HEK293 (cell line): ENCODE data around the gene S1PR2.

Source experiments
- FEZF1 ChIP-seq: fragments of 450-650 bp; formaldehyde crosslinking; IDR thresholded peaks from 2 replicates; pipeline ENCODE4 v1.5.1; 2016; ENCODE audit warnings: missing biosample characterization, missing genetic modification characterization
- GFI1B ChIP-seq: fragments of 450-650 bp; formaldehyde crosslinking; IDR thresholded peaks from 2 replicates; pipeline ENCODE4 v1.5.1; 2016; ENCODE audit warnings: missing biosample characterization, missing genetic modification characterization
- KLF9 ChIP-seq: fragments of 450-650 bp; formaldehyde crosslinking; IDR thresholded peaks from 2 replicates; pipeline ENCODE4 v1.5.1; 2016; ENCODE audit warnings: missing biosample characterization, missing genetic modification characterization, low read depth
- MEIS1 ChIP-seq: sonication (generic); formaldehyde crosslinking; IDR thresholded peaks from 2 replicates; pipeline ENCODE4 v1.8.1; 2022; ENCODE audit warnings: missing genetic modification reagents, mild to moderate bottlenecking, borderline replicate concordance
- SP3 ChIP-seq: fragments of 450-650 bp; formaldehyde crosslinking; IDR thresholded peaks from 2 replicates; pipeline ENCODE4 v1.5.1; 2016; ENCODE audit warnings: missing biosample characterization, missing genetic modification characterization
- TCF7L2 ChIP-seq: IDR thresholded peaks from 2 replicates; pipeline ENCODE4 v1.6.1; 2011; ENCODE audit warnings: low read depth, mild to moderate bottlenecking, inconsistent platforms, low read length, moderate library complexity, borderline replicate concordance
- ZNF146 ChIP-seq: fragments of 450-650 bp; formaldehyde crosslinking; IDR thresholded peaks from 2 replicates; pipeline ENCODE4 v1.5.1; 2016; ENCODE audit warnings: missing biosample characterization, missing genetic modification characterization
- ZNF157 ChIP-seq: fragments of 450-650 bp; formaldehyde crosslinking; IDR thresholded peaks from 2 replicates; pipeline ENCODE4 v1.5.1; 2016; ENCODE audit warnings: missing biosample characterization, missing genetic modification characterization
- ZNF416 ChIP-seq: fragments of 450-650 bp; formaldehyde crosslinking; IDR thresholded peaks from 2 replicates; pipeline ENCODE4 v1.5.1; 2016; ENCODE audit warnings: missing biosample characterization, missing genetic modification characterization
- ZNF514 ChIP-seq: fragments of 450-650 bp; formaldehyde crosslinking; IDR thresholded peaks from 2 replicates; pipeline ENCODE4 v1.5.1; 2016; ENCODE audit warnings: missing biosample characterization, missing genetic modification characterization
- ZNF529 ChIP-seq: fragments of 450-650 bp; formaldehyde crosslinking; IDR thresholded peaks from 2 replicates; pipeline ENCODE4 v1.5.1; 2017; ENCODE audit warnings: missing genetic modification characterization, missing biosample characterization; ENCODE audit not compliant: insufficient replicate concordance
- ZNF623 ChIP-seq: fragments of 450-650 bp; formaldehyde crosslinking; IDR thresholded peaks from 2 replicates; pipeline ENCODE4 v1.5.1; 2016; ENCODE audit warnings: missing biosample characterization, missing genetic modification characterization
- ZNF670 ChIP-seq: fragments of 450-650 bp; formaldehyde crosslinking; IDR thresholded peaks from 2 replicates; pipeline ENCODE4 v1.5.1; 2016; ENCODE audit warnings: missing biosample characterization, missing genetic modification characterization, low read depth
- ZNF768 ChIP-seq: fragments of 450-650 bp; formaldehyde crosslinking; IDR thresholded peaks from 2 replicates; pipeline ENCODE4 v1.5.1; 2018; ENCODE audit warnings: missing biosample characterization, mild to moderate bottlenecking, missing genetic modification characterization
- ZNF785 ChIP-seq: fragments of 450-650 bp; formaldehyde crosslinking; IDR thresholded peaks from 2 replicates; pipeline ENCODE4 v1.5.1; 2016; ENCODE audit warnings: missing biosample characterization, missing genetic modification characterization
- ZNF791 ChIP-seq: fragments of 450-650 bp; formaldehyde crosslinking; IDR thresholded peaks from 2 replicates; pipeline ENCODE4 v1.5.1; 2016; ENCODE audit warnings: missing biosample characterization, missing genetic modification characterization
- TF ChIP-seq, protein P1 (sequence below): fragments of 450-650 bp; formaldehyde crosslinking; IDR thresholded peaks from 2 replicates; pipeline ENCODE4 v1.5.1; 2016; ENCODE audit warnings: missing biosample characterization, missing genetic modification characterization, borderline replicate concordance
- TF ChIP-seq, protein P2 (sequence below): fragments of 450-650 bp; formaldehyde crosslinking; IDR thresholded peaks from 2 replicates; pipeline ENCODE4 v1.5.1; 2016; ENCODE audit warnings: missing biosample characterization, missing genetic modification characterization
- TF ChIP-seq, protein P3 (sequence below): fragments of 450-650 bp; formaldehyde crosslinking; optimal IDR thresholded peaks from 2 replicates; pipeline ENCODE3; 2016; ENCODE audit warnings: missing biosample characterization, mild to moderate bottlenecking, missing genetic modification characterization
- TF ChIP-seq, protein P4 (sequence below): fragments of 450-650 bp; formaldehyde crosslinking; IDR thresholded peaks from 2 replicates; pipeline ENCODE4 v1.5.1; 2016; ENCODE audit warnings: missing biosample characterization, missing genetic modification characterization
- TF ChIP-seq, protein P5 (sequence below): fragments of 450-650 bp; formaldehyde crosslinking; IDR thresholded peaks from 2 replicates; pipeline ENCODE4 v1.5.1; 2017; ENCODE audit warnings: missing biosample characterization, missing genetic modification characterization
- TF ChIP-seq, protein P6 (sequence below): fragments of 450-650 bp; formaldehyde crosslinking; IDR thresholded peaks from 2 replicates; pipeline ENCODE4 v1.5.1; 2016; ENCODE audit warnings: missing biosample characterization, missing genetic modification characterization

The S1PR2 gene

DNA sequence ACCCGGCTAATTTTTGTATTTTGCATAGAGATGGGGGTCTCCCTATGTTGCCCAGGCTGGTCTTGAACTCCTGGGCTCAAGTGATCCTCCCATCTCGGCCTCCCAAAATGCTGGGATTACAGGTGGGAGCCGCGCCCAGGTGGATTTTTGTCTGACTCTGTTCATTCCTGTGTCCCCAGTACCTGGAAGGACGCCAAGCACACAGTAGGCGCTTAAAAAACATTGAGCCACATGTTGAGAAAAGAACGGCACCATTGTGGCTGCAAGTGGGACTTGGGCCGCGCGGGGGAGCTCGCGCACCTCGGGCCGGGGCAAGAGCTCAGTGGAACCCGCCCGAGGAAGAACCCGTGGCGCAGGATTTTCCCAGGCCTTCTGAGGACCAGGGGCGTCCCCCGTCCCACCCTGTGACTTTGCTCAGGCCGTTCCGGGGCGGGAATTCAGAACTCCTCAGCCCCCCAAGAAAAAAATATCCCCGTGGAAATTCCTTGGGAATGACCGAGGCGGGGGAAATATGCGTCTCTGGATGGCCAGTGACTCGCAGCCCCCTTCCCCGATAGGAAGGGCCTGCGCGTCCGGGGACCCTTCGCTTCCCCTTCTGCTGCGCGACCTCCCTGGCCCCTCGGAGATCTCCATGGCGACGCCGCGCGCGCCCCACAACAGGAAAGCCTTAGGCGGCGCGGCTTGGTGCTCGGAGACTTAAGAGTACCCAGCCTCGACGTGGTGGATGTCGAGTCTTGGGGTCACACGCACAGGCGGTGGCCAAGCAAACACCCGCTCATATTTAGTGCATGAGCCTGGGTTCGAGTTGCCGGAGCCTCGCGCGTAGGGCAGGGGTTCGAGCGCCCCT lies 38.4 kb upstream of the S1PR2 start (continued):
- TF ChIP-seq, protein P1, sequence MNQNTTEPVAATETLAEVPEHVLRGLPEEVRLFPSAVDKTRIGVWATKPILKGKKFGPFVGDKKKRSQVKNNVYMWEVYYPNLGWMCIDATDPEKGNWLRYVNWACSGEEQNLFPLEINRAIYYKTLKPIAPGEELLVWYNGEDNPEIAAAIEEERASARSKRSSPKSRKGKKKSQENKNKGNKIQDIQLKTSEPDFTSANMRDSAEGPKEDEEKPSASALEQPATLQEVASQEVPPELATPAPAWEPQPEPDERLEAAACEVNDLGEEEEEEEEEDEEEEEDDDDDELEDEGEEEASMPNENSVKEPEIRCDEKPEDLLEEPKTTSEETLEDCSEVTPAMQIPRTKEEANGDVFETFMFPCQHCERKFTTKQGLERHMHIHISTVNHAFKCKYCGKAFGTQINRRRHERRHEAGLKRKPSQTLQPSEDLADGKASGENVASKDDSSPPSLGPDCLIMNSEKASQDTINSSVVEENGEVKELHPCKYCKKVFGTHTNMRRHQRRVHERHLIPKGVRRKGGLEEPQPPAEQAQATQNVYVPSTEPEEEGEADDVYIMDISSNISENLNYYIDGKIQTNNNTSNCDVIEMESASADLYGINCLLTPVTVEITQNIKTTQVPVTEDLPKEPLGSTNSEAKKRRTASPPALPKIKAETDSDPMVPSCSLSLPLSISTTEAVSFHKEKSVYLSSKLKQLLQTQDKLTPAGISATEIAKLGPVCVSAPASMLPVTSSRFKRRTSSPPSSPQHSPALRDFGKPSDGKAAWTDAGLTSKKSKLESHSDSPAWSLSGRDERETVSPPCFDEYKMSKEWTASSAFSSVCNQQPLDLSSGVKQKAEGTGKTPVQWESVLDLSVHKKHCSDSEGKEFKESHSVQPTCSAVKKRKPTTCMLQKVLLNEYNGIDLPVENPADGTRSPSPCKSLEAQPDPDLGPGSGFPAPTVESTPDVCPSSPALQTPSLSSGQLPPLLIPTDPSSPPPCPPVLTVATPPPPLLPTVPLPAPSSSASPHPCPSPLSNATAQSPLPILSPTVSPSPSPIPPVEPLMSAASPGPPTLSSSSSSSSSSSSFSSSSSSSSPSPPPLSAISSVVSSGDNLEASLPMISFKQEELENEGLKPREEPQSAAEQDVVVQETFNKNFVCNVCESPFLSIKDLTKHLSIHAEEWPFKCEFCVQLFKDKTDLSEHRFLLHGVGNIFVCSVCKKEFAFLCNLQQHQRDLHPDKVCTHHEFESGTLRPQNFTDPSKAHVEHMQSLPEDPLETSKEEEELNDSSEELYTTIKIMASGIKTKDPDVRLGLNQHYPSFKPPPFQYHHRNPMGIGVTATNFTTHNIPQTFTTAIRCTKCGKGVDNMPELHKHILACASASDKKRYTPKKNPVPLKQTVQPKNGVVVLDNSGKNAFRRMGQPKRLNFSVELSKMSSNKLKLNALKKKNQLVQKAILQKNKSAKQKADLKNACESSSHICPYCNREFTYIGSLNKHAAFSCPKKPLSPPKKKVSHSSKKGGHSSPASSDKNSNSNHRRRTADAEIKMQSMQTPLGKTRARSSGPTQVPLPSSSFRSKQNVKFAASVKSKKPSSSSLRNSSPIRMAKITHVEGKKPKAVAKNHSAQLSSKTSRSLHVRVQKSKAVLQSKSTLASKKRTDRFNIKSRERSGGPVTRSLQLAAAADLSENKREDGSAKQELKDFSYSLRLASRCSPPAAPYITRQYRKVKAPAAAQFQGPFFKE = no peak
- TF ChIP-seq FEZF1 (no peak), ZNF157 (tag by site-specific recombination) (no peak), ZNF529 (tag by site-specific recombination) (no peak), ZNF514 (tag by site-specific recombination) (no peak), TCF7L2 (no peak), ZNF670 (no peak), KLF9 (tag by site-specific recombination) (no peak), ZNF791 (tag by site-specific recombination) (no peak), ZNF785 (no peak), SP3 (no peak), ZNF416 (tag by site-specific recombination) (no peak), ZNF768 (no peak), GFI1B (tag by site-specific recombination) (no peak), MEIS1 (CRISPR knock-in tag) (no peak), ZNF623 (tag by site-specific recombination) (no peak), ZNF146 (tag by site-specific recombination) (no peak)
- TF ChIP-seq, protein P2, sequence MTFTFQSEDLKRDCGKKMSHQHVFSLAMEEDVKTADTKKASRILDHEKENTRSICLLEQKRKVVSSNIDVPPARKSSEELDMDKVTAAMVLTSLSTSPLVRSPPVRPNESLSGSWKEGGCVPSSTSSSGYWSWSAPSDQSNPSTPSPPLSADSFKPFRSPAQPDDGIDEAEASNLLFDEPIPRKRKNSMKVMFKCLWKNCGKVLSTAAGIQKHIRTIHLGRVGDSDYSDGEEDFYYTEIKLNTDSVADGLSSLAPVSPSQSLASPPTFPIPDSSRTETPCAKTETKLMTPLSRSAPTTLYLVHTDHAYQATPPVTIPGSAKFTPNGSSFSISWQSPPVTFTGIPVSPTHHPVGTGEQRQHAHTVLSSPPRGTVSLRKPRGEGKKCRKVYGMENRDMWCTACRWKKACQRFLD (tag by site-specific recombination) = no peak
- TF ChIP-seq, protein P3, sequence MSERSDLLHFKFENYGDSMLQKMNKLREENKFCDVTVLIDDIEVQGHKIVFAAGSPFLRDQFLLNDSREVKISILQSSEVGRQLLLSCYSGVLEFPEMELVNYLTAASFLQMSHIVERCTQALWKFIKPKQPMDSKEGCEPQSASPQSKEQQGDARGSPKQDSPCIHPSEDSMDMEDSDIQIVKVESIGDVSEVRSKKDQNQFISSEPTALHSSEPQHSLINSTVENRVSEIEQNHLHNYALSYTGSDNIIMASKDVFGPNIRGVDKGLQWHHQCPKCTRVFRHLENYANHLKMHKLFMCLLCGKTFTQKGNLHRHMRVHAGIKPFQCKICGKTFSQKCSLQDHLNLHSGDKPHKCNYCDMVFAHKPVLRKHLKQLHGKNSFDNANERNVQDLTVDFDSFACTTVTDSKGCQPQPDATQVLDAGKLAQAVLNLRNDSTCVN (tag by site-specific recombination) = peak; percentile 22
- TF ChIP-seq, protein P4, sequence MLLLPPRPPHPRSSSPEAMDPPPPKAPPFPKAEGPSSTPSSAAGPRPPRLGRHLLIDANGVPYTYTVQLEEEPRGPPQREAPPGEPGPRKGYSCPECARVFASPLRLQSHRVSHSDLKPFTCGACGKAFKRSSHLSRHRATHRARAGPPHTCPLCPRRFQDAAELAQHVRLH = 0 out of 2 replicates have a peak, but pooled peaks have one; percentile 71
- TF ChIP-seq, protein P5, sequence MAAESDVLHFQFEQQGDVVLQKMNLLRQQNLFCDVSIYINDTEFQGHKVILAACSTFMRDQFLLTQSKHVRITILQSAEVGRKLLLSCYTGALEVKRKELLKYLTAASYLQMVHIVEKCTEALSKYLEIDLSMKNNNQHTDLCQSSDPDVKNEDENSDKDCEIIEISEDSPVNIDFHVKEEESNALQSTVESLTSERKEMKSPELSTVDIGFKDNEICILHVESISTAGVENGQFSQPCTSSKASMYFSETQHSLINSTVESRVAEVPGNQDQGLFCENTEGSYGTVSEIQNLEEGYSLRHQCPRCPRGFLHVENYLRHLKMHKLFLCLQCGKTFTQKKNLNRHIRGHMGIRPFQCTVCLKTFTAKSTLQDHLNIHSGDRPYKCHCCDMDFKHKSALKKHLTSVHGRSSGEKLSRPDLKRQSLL (tag by site-specific recombination) = peak; percentile 72; the same call in 1 of the 2 replicates
- TF ChIP-seq, protein P6, sequence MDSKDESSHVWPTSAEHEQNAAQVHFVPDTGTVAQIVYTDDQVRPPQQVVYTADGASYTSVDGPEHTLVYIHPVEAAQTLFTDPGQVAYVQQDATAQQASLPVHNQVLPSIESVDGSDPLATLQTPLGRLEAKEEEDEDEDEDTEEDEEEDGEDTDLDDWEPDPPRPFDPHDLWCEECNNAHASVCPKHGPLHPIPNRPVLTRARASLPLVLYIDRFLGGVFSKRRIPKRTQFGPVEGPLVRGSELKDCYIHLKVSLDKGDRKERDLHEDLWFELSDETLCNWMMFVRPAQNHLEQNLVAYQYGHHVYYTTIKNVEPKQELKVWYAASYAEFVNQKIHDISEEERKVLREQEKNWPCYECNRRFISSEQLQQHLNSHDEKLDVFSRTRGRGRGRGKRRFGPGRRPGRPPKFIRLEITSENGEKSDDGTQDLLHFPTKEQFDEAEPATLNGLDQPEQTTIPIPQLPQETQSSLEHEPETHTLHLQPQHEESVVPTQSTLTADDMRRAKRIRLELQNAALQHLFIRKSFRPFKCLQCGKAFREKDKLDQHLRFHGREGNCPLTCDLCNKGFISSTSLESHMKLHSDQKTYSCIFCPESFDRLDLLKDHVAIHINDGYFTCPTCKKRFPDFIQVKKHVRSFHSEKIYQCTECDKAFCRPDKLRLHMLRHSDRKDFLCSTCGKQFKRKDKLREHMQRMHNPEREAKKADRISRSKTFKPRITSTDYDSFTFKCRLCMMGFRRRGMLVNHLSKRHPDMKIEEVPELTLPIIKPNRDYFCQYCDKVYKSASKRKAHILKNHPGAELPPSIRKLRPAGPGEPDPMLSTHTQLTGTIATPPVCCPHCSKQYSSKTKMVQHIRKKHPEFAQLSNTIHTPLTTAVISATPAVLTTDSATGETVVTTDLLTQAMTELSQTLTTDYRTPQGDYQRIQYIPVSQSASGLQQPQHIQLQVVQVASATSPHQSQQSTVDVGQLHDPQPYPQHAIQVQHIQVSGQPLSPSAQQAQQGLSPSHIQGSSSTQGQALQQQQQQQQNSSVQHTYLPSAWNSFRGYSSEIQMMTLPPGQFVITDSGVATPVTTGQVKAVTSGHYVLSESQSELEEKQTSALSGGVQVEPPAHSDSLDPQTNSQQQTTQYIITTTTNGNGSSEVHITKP (tag by site-specific recombination) = 0 out of 2 replicates have a peak, but pooled peaks have one; percentile 29
